Cardiac fibroblast (primary cell): ENCODE results near the gene SLC25A45.

Experiments
- DNase-seq, 2 donors: peaks; one replicate each; pipeline versions ENCODE4 v3.0.0 to v3.0.0-alpha.2; 2010; ENCODE audit warnings: low read depth in 2 of 2
- H3K4me3 ChIP-seq, 2 donors: replicated peaks in 1 of 2; 1 replicate in 1 of 2; 2 replicates in 1 of 2; pipeline ENCODE4 v1.5.1; 2011; ENCODE audit warnings: low read depth in 2 of 2, low read length in 2 of 2, mild to moderate bottlenecking in 2 of 2, moderate library complexity in 1 of 2
- TF ChIP-seq, protein P1 (sequence below): IDR thresholded peaks from one replicate; pipeline ENCODE4 v1.5.1; 2011; ENCODE audit warnings: low read depth, mild to moderate bottlenecking, low read length, inconsistent platforms

SLC25A45 gene

DNA sequence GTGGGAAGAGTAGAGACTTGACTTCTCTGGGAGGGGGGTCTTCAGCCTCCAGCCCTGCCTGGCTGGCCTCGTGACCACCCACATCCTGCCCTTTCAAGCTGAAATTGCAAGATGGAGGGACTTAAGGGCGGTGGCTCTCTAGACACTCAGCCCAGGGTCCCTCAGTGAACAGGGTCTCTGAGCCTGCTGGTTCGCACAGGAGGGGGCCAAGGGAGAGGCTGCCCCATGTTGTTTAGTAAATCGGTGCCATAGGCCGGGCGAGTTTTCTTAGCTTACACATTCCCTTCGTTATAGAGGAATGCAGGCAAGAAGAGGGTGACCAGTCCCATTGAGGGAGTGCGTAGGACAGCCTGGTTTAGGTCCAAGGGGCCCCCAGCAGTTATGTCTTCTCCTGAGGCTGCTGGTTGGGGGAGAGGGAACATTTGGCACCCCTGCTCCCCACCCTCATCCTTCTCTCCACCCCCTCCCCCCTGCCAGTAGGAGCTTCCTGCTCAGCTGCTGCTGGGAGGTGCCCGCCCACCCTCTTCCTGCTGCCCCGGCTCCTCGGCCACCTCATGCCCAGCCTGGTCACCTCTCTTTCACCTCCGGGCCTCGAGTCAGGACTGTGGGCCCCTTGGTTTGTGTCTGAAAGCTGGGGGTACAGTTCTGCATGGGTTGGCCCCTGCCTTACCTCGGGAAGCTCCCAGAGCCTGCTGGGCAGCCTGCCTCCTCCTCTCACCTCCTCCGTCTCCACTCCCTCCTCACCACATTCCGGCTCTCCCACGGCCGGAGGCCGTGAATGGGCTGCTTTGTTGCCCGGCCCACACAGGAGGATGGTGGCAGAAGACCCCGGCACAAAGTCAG is 7.9 kb upstream of the SLC25A45 start:
- peak in 1 of 2 donors; percentile 45 for DNase-seq
- peak overlapping the region; percentile 18 to 21 for H3K4me3 ChIP-seq
- TF ChIP-seq, protein P1, sequence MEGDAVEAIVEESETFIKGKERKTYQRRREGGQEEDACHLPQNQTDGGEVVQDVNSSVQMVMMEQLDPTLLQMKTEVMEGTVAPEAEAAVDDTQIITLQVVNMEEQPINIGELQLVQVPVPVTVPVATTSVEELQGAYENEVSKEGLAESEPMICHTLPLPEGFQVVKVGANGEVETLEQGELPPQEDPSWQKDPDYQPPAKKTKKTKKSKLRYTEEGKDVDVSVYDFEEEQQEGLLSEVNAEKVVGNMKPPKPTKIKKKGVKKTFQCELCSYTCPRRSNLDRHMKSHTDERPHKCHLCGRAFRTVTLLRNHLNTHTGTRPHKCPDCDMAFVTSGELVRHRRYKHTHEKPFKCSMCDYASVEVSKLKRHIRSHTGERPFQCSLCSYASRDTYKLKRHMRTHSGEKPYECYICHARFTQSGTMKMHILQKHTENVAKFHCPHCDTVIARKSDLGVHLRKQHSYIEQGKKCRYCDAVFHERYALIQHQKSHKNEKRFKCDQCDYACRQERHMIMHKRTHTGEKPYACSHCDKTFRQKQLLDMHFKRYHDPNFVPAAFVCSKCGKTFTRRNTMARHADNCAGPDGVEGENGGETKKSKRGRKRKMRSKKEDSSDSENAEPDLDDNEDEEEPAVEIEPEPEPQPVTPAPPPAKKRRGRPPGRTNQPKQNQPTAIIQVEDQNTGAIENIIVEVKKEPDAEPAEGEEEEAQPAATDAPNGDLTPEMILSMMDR, result no peak

GRCh38 chr11:65389294-65389980 is 7.0 kb upstream of the SLC25A45 start:
- H3K4me3 ChIP-seq, result peak overlapping the region in 1 of 2 donors; percentile 3
- TF ChIP-seq, protein P1, result no peak
- no peak for DNase-seq

- peak overlapping the region in 1 of 2 donors; percentile 21 for H3K4me3 ChIP-seq
Observed at GRCh38 chr11:65388731-65389130, 6.3 kb upstream of the SLC25A45 start.

DNA sequence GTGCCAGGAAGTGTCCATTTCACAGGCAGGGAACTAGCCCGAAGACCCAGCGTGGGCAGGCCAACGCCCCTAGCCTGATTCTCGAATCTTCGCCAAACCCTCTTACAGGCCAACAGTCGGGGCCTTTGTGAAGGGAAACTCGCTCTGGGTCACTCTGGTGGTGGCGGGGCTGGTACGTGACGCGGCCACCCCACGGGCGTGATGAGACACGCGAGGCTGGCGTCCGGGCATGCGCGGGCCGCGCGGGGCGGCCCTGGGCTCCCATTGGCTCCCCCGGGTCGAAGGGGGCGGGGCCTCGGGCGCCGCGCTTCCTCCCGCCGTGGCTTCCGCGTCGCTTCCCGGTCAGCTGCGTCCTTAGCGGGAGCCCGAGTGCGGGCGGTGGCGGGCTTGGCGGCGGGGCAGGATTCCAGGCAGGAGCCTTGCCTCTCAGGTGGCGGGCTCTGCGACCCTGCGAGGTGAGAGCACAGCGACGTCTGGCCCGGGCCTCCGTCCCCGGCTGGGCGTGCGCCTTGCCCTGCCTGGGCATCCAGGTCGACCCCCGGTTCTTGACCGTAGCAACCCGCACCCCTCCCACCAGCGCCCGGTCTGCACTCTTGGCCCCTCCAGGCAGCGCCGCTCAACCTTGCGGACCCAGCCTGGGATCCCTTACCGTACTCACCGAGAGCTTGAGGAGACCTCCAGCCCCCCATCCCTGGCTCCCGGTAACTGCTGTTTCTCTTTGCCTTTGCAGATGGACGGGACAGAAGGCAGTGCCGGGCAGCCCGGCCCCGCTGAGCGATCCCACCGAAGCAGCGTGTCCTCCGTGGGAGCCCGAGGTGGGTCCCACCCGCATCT is 4.1 kb upstream of the SLC25A45 start, which contains the start of gene FRMD8:
FRMD8 (plus strand) TSS at position 331 of the 834 bp plus-strand sequence; CDS start at position 731, 400 bp downstream.
- H3K4me3 ChIP-seq, result peak within 1 kb of the TSS; percentile 94 to 95
- TF ChIP-seq, protein P1, result no peak
- peak; percentile 75 to 84 for DNase-seq

More at GRCh38 chr11:65388731-65389130, 6.3 kb upstream of the SLC25A45 start:
- DNase-seq, result no peak
- TF ChIP-seq, protein P1, result no peak

DNA sequence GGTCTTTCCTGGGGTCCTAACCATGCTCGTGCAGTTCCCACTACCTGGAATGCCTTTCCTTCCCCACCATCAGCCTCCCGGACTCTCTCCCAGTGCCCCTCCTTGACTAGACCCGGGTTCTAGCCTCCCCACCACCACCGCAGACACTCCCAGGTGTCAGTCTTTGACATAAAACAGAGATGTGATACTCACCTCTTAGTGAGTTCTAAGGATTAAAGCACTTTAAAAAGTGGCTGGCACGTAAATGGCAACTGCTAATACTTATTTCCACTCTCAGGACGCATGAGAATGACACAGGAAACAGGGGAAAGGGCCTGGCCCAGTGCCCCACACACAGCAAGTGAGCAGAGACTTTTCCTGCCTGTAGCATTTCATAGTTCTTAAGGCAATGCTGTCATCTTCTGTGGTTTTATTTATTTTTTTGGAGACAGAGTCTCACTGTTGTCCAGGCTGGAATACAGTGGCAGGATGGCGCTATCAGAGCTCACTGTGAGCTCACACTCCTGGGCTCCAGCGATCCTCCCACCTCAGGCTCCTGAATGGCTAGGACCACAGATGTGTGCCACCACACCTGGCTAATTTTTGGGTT is 1.9 kb upstream of the SLC25A45 start:
- DNase-seq, result peak; percentile 62 to 80
- no peak overlapping the region for H3K4me3 ChIP-seq
- TF ChIP-seq, protein P1, result no peak

- H3K4me3 ChIP-seq, result no peak overlapping the region
- DNase-seq, result no peak
- TF ChIP-seq, protein P1, result no peak
Observed at GRCh38 chr11:65383778-65384177, 1.3 kb upstream of the SLC25A45 start.
